Posterior vena cava (tissue), 2 donors: ENCODE data around the gene SSTR5. TPM values are rescaled to one million over a fixed set of nuclear protein-coding genes. Genes with fewer than 3 reads are reported as not detected.

ENCODE experiments used
- DNase-seq: peaks from one replicate; pipeline ENCODE4 v3.0.0-alpha.2; 2020; ENCODE audit warnings: low spot score
- intact Hi-C, 2 donors: fragments of 100-400 bp; cut with DNase I; formaldehyde crosslinking; loops; one replicate each; pipeline versions ENCODE4 v1.14.1 to v1.14.2; 2022 to 2023
- total RNA-seq, 2 donors: library from RNA; stranded (reverse); fragmentation: NEBNext Ultra II Directional; extraction: Animal tissue kit (Norgen Biotek cat#: 25700); gene quantifications; one replicate each; pipeline ENCODE4 v1.2.1, GENCODE V29; 2021
- donor health status: DM: yes; HTN: yes; CAD: no.
- donor health status: DM: yes; HTN: yes; CAD: no.

SSTR5 gene
- total RNA-seq, 2 donors from 2014 or later = not detected

GRCh38 chr16:1037394-1038257, 34.9 kb upstream of the SSTR5 start:
- no peak for DNase-seq
- intact Hi-C loops = no loop called here

GRCh38 chr16:1038932-1039331, 33.6 kb upstream of the SSTR5 start:
- intact Hi-C loops = no loop called here
- DNase-seq = no peak

- no peak for DNase-seq
- intact Hi-C loops = no loop called here
These were observed 32.8 kb upstream of the SSTR5 start for GRCh38 chr16:1039762-1040161.

- intact Hi-C loops = no loop called here
- DNase-seq = no peak
These were observed 32.2 kb upstream of the SSTR5 start for GRCh38 chr16:1040346-1040745.

- DNase-seq = no peak
- intact Hi-C loops = no loop called here
These were observed 30.4 kb upstream of the SSTR5 start for GRCh38 chr16:1042049-1042744.

- DNase-seq = no peak
- intact Hi-C loops = no loop called here
These were observed 29.7 kb upstream of the SSTR5 start for GRCh38 chr16:1042866-1043265.

GRCh38 chr16:1043881-1044451, 28.6 kb upstream of the SSTR5 start:
- no peak for DNase-seq
- intact Hi-C loops = no loop called here

- no peak for DNase-seq
- intact Hi-C loops = no loop called here
These were observed 27.9 kb upstream of the SSTR5 start for GRCh38 chr16:1044460-1045309.

- DNase-seq = no peak
- intact Hi-C loops = no loop called here
These were observed 27.1 kb upstream of the SSTR5 start for GRCh38 chr16:1045310-1045992.

- intact Hi-C loops = loop anchor here in 1 of 2 donors (2.0 kb wide), 1 partner anchor 71 kb away; no protein-coding TSS in a partner anchor
- no peak for DNase-seq
These were observed 26.3 kb upstream of the SSTR5 start for GRCh38 chr16:1045993-1046911.

GRCh38 chr16:1047123-1047522, 25.4 kb upstream of the SSTR5 start:
- intact Hi-C loops = loop anchor here in 1 of 2 donors (2.0 kb wide), 1 partner anchor 70 kb away; no protein-coding TSS in a partner anchor
- no peak for DNase-seq

GRCh38 chr16:1047801-1048200, 24.7 kb upstream of the SSTR5 start:
- DNase-seq = no peak
- intact Hi-C loops = loop anchor here in 1 of 2 donors (2.0 kb wide), 1 partner anchor 69 kb away; no protein-coding TSS in a partner anchor

- intact Hi-C loops = no loop called here
- no peak for DNase-seq
These were observed 24.0 kb upstream of the SSTR5 start for GRCh38 chr16:1048442-1049112.

GRCh38 chr16:1049113-1049975, 23.2 kb upstream of the SSTR5 start:
- DNase-seq = no peak
- intact Hi-C loops = no loop called here

- intact Hi-C loops = loop anchor here (5.0 to 10.0 kb wide), 3 partner anchors 233 to 338 kb away; no protein-coding TSS in a partner anchor
- no peak for DNase-seq
These were observed 22.6 kb upstream of the SSTR5 start for GRCh38 chr16:1049976-1050247.

GRCh38 chr16:1050516-1050915, 22.0 kb upstream of the SSTR5 start:
- no peak for DNase-seq
- intact Hi-C loops = loop anchor here (5.0 to 10.0 kb wide), 3 partner anchors 233 to 338 kb away; no protein-coding TSS in a partner anchor
